ENCODE results near the gene CPPED1. TPM values are rescaled to one million over a fixed set of nuclear protein-coding genes. Genes with fewer than 3 reads are reported as not detected.

Gene CPPED1
- total RNA-seq, 1 experiment from 2014 or later, result 8.1 TPM

- ChIA-PET RAD21 (ENCODE audit: low non-redundant PET in 1 of 2, low total read pairs in 2 of 2, uncharacterized antibody in 2 of 2, unreplicated experiment in 2 of 2) (no interaction called here), CTCF (no interaction called here), POLR2A (no interaction called here)
- Histone ChIP-seq H2AFZ (ENCODE audit: low read depth, low read length, poor library complexity, severe bottlenecking) (no peak overlapping the region), H3K9me3 (ENCODE audit: control insufficient read depth in 1 of 2, insufficient read depth in 1 of 2, low read depth in 1 of 2, low read length in 2 of 2) (peaks cover 0 to 10% of the 10 kb centered on the region in 2 experiments; a peak in 1 of 4 replicates), H3K4me3 (replicated peaks in 1 of 2; ENCODE audit: low read depth in 1 of 2, low read length in 2 of 2) (no peak overlapping the region), H3K4me2 (ENCODE audit: low read length) (no peak overlapping the region), H3K27ac (ENCODE audit: low read depth, low read length) (no peak overlapping the region), H4K20me1 (ENCODE audit: insufficient read depth) (no peaks in the 10 kb centered on the region), H3K4me1 (ENCODE audit: control insufficient read depth in 1 of 2, insufficient read depth in 2 of 2, low read length in 2 of 2) (no peaks in the 10 kb centered on the region), H3K36me3 (ENCODE audit: control insufficient read depth in 1 of 2, insufficient read depth in 2 of 2, low read length in 2 of 2) (no peaks in the 10 kb centered on the region), H3K79me2 (ENCODE audit: insufficient read depth, low read length) (no peaks in the 10 kb centered on the region), H3K9ac (ENCODE audit: low read length) (no peak overlapping the region), H3K27me3 (ENCODE audit: insufficient read depth, low read length) (no peaks in the 10 kb centered on the region), H3K9me2 (ENCODE audit: insufficient read depth) (no peaks in the 10 kb centered on the region)
- TF ChIP-seq ELF1 (IDR thresholded peaks at IDR 0.05; ENCODE audit: borderline replicate concordance, low read depth) (no peak), SRF (IDR thresholded peaks at IDR 0.05; ENCODE audit: low read depth) (no peak), POLR2A (IDR thresholded peaks at IDR 0.05; ENCODE audit: borderline replicate concordance, extremely low read depth, insufficient read depth, insufficient read length) (no peak), CEBPB (IDR thresholded peaks at IDR 0.05; ENCODE audit: low read depth) (no peak)
- TF ChIP-seq, protein P1, sequence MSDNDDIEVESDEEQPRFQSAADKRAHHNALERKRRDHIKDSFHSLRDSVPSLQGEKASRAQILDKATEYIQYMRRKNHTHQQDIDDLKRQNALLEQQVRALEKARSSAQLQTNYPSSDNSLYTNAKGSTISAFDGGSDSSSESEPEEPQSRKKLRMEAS (IDR thresholded peaks at IDR 0.05), result no peak
- TF ChIP-seq, protein P2, sequence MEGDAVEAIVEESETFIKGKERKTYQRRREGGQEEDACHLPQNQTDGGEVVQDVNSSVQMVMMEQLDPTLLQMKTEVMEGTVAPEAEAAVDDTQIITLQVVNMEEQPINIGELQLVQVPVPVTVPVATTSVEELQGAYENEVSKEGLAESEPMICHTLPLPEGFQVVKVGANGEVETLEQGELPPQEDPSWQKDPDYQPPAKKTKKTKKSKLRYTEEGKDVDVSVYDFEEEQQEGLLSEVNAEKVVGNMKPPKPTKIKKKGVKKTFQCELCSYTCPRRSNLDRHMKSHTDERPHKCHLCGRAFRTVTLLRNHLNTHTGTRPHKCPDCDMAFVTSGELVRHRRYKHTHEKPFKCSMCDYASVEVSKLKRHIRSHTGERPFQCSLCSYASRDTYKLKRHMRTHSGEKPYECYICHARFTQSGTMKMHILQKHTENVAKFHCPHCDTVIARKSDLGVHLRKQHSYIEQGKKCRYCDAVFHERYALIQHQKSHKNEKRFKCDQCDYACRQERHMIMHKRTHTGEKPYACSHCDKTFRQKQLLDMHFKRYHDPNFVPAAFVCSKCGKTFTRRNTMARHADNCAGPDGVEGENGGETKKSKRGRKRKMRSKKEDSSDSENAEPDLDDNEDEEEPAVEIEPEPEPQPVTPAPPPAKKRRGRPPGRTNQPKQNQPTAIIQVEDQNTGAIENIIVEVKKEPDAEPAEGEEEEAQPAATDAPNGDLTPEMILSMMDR (IDR thresholded peaks at IDR 0.05 in 2 of 3, conservative IDR thresholded peaks at IDR 0.05 in 1 of 3; ENCODE audit: borderline replicate concordance in 1 of 3, insufficient read depth in 1 of 3, low read depth in 2 of 3, low read length in 2 of 3), result no peak
- intact Hi-C loops (cut with micrococcal nuclease), result no loop called here
- peak; percentile 40; the same call in 1 of the 2 replicates for ATAC-seq
- DNase-seq (ENCODE audit: low read depth, low spot score), result no peak
- no TSS peak for BruUV-seq (replicated peaks)
Measured at GRCh38 chr16:12735805-12736204, 67.9 kb downstream of the CPPED1 start.

- no peaks in the 10 kb centered on the region for H3K36me3 ChIP-seq (ENCODE audit: control insufficient read depth in 1 of 2, insufficient read depth in 2 of 2, low read length in 2 of 2)
- H4K20me1 ChIP-seq (ENCODE audit: insufficient read depth), result no peaks in the 10 kb centered on the region
- DNase-seq (ENCODE audit: low read depth, low spot score), result no peak
- no peaks in the 10 kb centered on the region for H3K9me2 ChIP-seq (ENCODE audit: insufficient read depth)
- peaks cover 0 to 10% of the 10 kb centered on the region in 2 experiments; a peak in 1 of 4 replicates for H3K9me3 ChIP-seq (ENCODE audit: control insufficient read depth in 1 of 2, insufficient read depth in 1 of 2, low read depth in 1 of 2, low read length in 2 of 2)
- ATAC-seq, result no peak
- intact Hi-C loops (cut with micrococcal nuclease), result no loop called here
- no peak overlapping the region for H3K9ac ChIP-seq (ENCODE audit: low read length)
- H3K4me2 ChIP-seq (ENCODE audit: low read length), result no peak overlapping the region
- H3K27me3 ChIP-seq (ENCODE audit: insufficient read depth, low read length), result no peaks in the 10 kb centered on the region
- ChIA-PET POLR2A (no interaction called here), RAD21 (ENCODE audit: low non-redundant PET in 1 of 2, low total read pairs in 2 of 2, uncharacterized antibody in 2 of 2, unreplicated experiment in 2 of 2) (no interaction called here), CTCF (no interaction called here)
- no peak overlapping the region for H3K4me3 ChIP-seq (replicated peaks in 1 of 2; ENCODE audit: low read depth in 1 of 2, low read length in 2 of 2)
- H3K27ac ChIP-seq (ENCODE audit: low read depth, low read length), result no peak overlapping the region
- no peaks in the 10 kb centered on the region for H3K4me1 ChIP-seq (ENCODE audit: control insufficient read depth in 1 of 2, insufficient read depth in 2 of 2, low read length in 2 of 2)
- no peaks in the 10 kb centered on the region for H3K79me2 ChIP-seq (ENCODE audit: insufficient read depth, low read length)
- no TSS peak for BruUV-seq (replicated peaks)
- no peak overlapping the region for H2AFZ ChIP-seq (ENCODE audit: low read depth, low read length, poor library complexity, severe bottlenecking)
- TF ChIP-seq SP1 (IDR thresholded peaks at IDR 0.05; ENCODE audit: low read depth) (no peak), POLR2AphosphoS5 (IDR thresholded peaks at IDR 0.05; ENCODE audit: low read depth, low read length) (no peak), EGR1 (IDR thresholded peaks at IDR 0.05; ENCODE audit: low read depth) (no peak), EZH2 (IDR thresholded peaks at IDR 0.05) (no peak), SIN3A (IDR thresholded peaks at IDR 0.05; ENCODE audit: low read depth) (no peak), SRF (IDR thresholded peaks at IDR 0.05; ENCODE audit: low read depth) (no peak)
- TF ChIP-seq, protein P3, sequence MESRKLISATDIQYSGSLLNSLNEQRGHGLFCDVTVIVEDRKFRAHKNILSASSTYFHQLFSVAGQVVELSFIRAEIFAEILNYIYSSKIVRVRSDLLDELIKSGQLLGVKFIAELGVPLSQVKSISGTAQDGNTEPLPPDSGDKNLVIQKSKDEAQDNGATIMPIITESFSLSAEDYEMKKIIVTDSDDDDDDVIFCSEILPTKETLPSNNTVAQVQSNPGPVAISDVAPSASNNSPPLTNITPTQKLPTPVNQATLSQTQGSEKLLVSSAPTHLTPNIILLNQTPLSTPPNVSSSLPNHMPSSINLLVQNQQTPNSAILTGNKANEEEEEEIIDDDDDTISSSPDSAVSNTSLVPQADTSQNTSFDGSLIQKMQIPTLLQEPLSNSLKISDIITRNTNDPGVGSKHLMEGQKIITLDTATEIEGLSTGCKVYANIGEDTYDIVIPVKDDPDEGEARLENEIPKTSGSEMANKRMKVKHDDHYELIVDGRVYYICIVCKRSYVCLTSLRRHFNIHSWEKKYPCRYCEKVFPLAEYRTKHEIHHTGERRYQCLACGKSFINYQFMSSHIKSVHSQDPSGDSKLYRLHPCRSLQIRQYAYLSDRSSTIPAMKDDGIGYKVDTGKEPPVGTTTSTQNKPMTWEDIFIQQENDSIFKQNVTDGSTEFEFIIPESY (IDR thresholded peaks at IDR 0.05; ENCODE audit: extremely low read depth, insufficient replicate concordance, low read length), result no peak
- TF ChIP-seq, protein P4, sequence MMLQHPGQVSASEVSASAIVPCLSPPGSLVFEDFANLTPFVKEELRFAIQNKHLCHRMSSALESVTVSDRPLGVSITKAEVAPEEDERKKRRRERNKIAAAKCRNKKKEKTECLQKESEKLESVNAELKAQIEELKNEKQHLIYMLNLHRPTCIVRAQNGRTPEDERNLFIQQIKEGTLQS (IDR thresholded peaks at IDR 0.05), result no peak
Measured at GRCh38 chr16:12732600-12732999, 71.1 kb downstream of the CPPED1 start.
